ENCODE measurements around the gene CACNG4.

GRCh38 chr17:66950886-66951604 is 13.5 kb upstream of the CACNG4 start:
- TF ChIP-seq CTCF (conservative IDR thresholded peaks at IDR 0.05; ENCODE audit: low read depth, low read length) = no peak
- TF ChIP-seq POLR2A (IDR thresholded peaks at IDR 0.05; ENCODE audit: low read depth, low read length) = no peak
- TF ChIP-seq USF2 (IDR thresholded peaks at IDR 0.05; ENCODE audit: low read depth, low read length) = no peak
- no peak for TF ChIP-seq CEBPB (IDR thresholded peaks at IDR 0.05; ENCODE audit: low read depth, low read length)
- no peak for TF ChIP-seq ELK1 (IDR thresholded peaks at IDR 0.05; ENCODE audit: borderline replicate concordance, low read depth, low read length)
- TF ChIP-seq SMC3 (IDR thresholded peaks at IDR 0.05; ENCODE audit: low read depth, low read length) = no peak
- no peak for TF ChIP-seq MAFK (IDR thresholded peaks at IDR 0.05; ENCODE audit: low read depth, low read length)
- TF ChIP-seq RAD21 (IDR thresholded peaks at IDR 0.05; ENCODE audit: low read length) = no peak
- no peak for TF ChIP-seq MXI1 (IDR thresholded peaks at IDR 0.05; ENCODE audit: borderline replicate concordance, low read depth, low read length)
- TF ChIP-seq RFX5 (IDR thresholded peaks at IDR 0.05; ENCODE audit: low read depth, low read length) = no peak
- no peak for TF ChIP-seq NFE2L2 (IDR thresholded peaks at IDR 0.05; ENCODE audit: low read depth, low read length)

Measured in IMR-90 (cell line).